Measurements from ENCODE around the gene SSX4. TPM values are rescaled to one million over a fixed set of nuclear protein-coding genes. Genes with fewer than 3 reads are reported as not detected.
"Not testable (repeated sequence)": the region's sequence is repeated elsewhere in the genome, so short reads cannot be mapped to it uniquely, and the experiment has no call there.

SSX4 gene
- total and polyA plus RNA-seq, 9 donors: not detected

- no CpG with 5 or more reads among the region's 12 CpGs for WGBS, 3 donors
- DNase-seq; intact Hi-C loops (cut with DNase I); H3K36me3 ChIP-seq; H3K27me3 ChIP-seq; H3K9me3 ChIP-seq; H3K27ac ChIP-seq; H3K4me3 ChIP-seq; H3K4me1 ChIP-seq (ENCODE audit: insufficient read depth): not testable (repeated sequence)
Measured at GRCh38 chrX:48427027-48427716, 43.8 kb downstream of the SSX4 start.

GRCh38 chrX:48429606-48430005 lies 46.3 kb downstream of the SSX4 start:
- H3K27ac ChIP-seq; intact Hi-C loops (cut with DNase I); H3K4me3 ChIP-seq; H3K27me3 ChIP-seq; H3K9me3 ChIP-seq; H3K4me1 ChIP-seq (ENCODE audit: insufficient read depth); H3K36me3 ChIP-seq; DNase-seq: not testable (repeated sequence)
- WGBS, 3 donors: 47 to 53% (median 53%) methylated on average over 5 of the region's 5 CpGs

GRCh38 chrX:48430166-48430565 lies 46.8 kb downstream of the SSX4 start:
- not testable (repeated sequence) for H3K36me3 ChIP-seq

GRCh38 chrX:48433713-48434112 lies 50.4 kb downstream of the SSX4 start:
- H3K4me1 ChIP-seq (ENCODE audit: insufficient read depth); intact Hi-C loops (cut with DNase I); H3K36me3 ChIP-seq; H3K27me3 ChIP-seq; H3K9me3 ChIP-seq; H3K4me3 ChIP-seq; DNase-seq; H3K27ac ChIP-seq: not testable (repeated sequence)
- whole genome bisulfite sequencing, 3 donors: 77 to 87% (median 79%) methylated on average over 13 of the region's 13 CpGs

More at GRCh38 chrX:48430166-48430565, 46.8 kb downstream of the SSX4 start:
- 57 to 65% (median 59%) methylated on average over 4 of the region's 4 CpGs for WGBS, 3 donors
- intact Hi-C loops (cut with DNase I); H3K27me3 ChIP-seq; DNase-seq; H3K4me1 ChIP-seq (ENCODE audit: insufficient read depth); H3K4me3 ChIP-seq; H3K27ac ChIP-seq; H3K9me3 ChIP-seq: not testable (repeated sequence)

Small RNAs within 50 kb of the gene (small RNA-seq; reads per million reads assigned to genes)
- gene AL606490.4: not detected
- not detected for gene AL606490.7
- gene AL606490.9: not detected

Other genes with a start within 250 kb of the SSX4 start
- gene SSX5, start 186.7 kb upstream of the SSX4 start, total RNA-seq: not detected
- not detected for gene SSX5, start 186.7 kb upstream of the SSX4 start, polyA plus RNA-seq
- under 1 TPM in 1 of 7 donors, not detected in 6; 0.20 TPM for gene SSX1, start 128.1 kb upstream of the SSX4 start, total RNA-seq
- gene SSX1, start 128.1 kb upstream of the SSX4 start, polyA plus RNA-seq: not detected
- not detected for gene SSX3, start 26.8 kb upstream of the SSX4 start, total RNA-seq
- gene SSX3, start 26.8 kb upstream of the SSX4 start, polyA plus RNA-seq: not detected
- not detected for gene SSX4B, start 28.4 kb downstream of the SSX4 start, total RNA-seq
- gene SSX4B, start 28.4 kb downstream of the SSX4 start, polyA plus RNA-seq: not detected
- 10 to 100 TPM in 4 of 7 donors, 1 to 10 TPM in 3; 6.2 to 26.0 (median 13.6) TPM for gene SLC38A5, start 86.7 kb downstream of the SSX4 start, total RNA-seq
- 10 to 100 TPM in 1 of 2 donors, 1 to 10 TPM in 1; 8.3 to 10.7 TPM for gene SLC38A5, start 86.7 kb downstream of the SSX4 start, polyA plus RNA-seq
- gene FTSJ1, start 92.7 kb downstream of the SSX4 start, total RNA-seq: 10 to 100 TPM; 23.2 to 45.9 (median 32.7) TPM
- 10 to 100 TPM; 24.8 to 28.2 TPM for gene FTSJ1, start 92.7 kb downstream of the SSX4 start, polyA plus RNA-seq
- gene PORCN, start 125.5 kb downstream of the SSX4 start, total RNA-seq: 10 to 100 TPM in 3 of 7 donors, 1 to 10 TPM in 4; 8.0 to 13.9 (median 9.9) TPM
- gene PORCN, start 125.5 kb downstream of the SSX4 start, polyA plus RNA-seq: 10 to 100 TPM in 1 of 2 donors, 1 to 10 TPM in 1; 7.6 to 10.9 TPM
- 10 to 100 TPM; 15.4 to 83.3 (median 20.0) TPM for gene EBP, start 138.3 kb downstream of the SSX4 start, total RNA-seq
- 100 to 1,000 TPM in 1 of 2 donors, 10 to 100 TPM in 1; 28.3 to 117 TPM for gene EBP, start 138.3 kb downstream of the SSX4 start, polyA plus RNA-seq
- gene TBC1D25, start 156.2 kb downstream of the SSX4 start, total RNA-seq: 10 to 100 TPM in 6 of 7 donors, 1 to 10 TPM in 1; 8.1 to 16.0 (median 12.2) TPM
- gene TBC1D25, start 156.2 kb downstream of the SSX4 start, polyA plus RNA-seq: 10 to 100 TPM in 1 of 2 donors, 1 to 10 TPM in 1; 8.5 to 10.8 TPM
- gene RBM3, start 190.9 kb downstream of the SSX4 start, total RNA-seq: 100 to 1,000 TPM; 103 to 421 (median 153) TPM
- 100 to 1,000 TPM; 139 to 205 TPM for gene RBM3, start 190.9 kb downstream of the SSX4 start, polyA plus RNA-seq
- 100 to 1,000 TPM in 6 of 7 donors, 10 to 100 TPM in 1; 98.8 to 189 (median 148) TPM for gene WDR13, start 214.0 kb downstream of the SSX4 start, total RNA-seq
- gene WDR13, start 214.0 kb downstream of the SSX4 start, polyA plus RNA-seq: 100 to 1,000 TPM in 1 of 2 donors, 1 to 10 TPM in 1; 8.5 to 169 TPM

All from ovary (tissue), 9 donors.